ENCODE data around the gene CCDC85B. TPM values are rescaled to one million over a fixed set of nuclear protein-coding genes. Genes with fewer than 3 reads are reported as not detected.
A peak's percentile ranks its signal among the peaks of the same experiment; 100 is the strongest.

CCDC85B gene
- total and polyA plus RNA-seq, 2 of the 13 experiments (the other 11 are each of a cell fraction or from before 2014, with no cell fraction given): 8.2 to 19.5 TPM

- no peak for TF ChIP-seq FIP1L1 (IDR thresholded peaks at IDR 0.05; ENCODE audit: borderline replicate concordance, insufficient read depth, low read depth, low read length)
- TF ChIP-seq MXD3 (CRISPR knock-in tag; IDR thresholded peaks at IDR 0.05): peak; percentile 28; the same call in 1 of the 2 replicates
- TF ChIP-seq NR2F6 (IDR thresholded peaks at IDR 0.05): peak; percentile 18; the same call in 1 of the 2 replicates
- peak; percentile 57; the same call in 1 of the 2 replicates for TF ChIP-seq NR2F6 (CRISPR knock-in tag; IDR thresholded peaks at IDR 0.05)
- no peak for TF ChIP-seq ZNF367 (CRISPR knock-in tag; IDR thresholded peaks at IDR 0.05; ENCODE audit: borderline replicate concordance)
- TF ChIP-seq, protein P1, sequence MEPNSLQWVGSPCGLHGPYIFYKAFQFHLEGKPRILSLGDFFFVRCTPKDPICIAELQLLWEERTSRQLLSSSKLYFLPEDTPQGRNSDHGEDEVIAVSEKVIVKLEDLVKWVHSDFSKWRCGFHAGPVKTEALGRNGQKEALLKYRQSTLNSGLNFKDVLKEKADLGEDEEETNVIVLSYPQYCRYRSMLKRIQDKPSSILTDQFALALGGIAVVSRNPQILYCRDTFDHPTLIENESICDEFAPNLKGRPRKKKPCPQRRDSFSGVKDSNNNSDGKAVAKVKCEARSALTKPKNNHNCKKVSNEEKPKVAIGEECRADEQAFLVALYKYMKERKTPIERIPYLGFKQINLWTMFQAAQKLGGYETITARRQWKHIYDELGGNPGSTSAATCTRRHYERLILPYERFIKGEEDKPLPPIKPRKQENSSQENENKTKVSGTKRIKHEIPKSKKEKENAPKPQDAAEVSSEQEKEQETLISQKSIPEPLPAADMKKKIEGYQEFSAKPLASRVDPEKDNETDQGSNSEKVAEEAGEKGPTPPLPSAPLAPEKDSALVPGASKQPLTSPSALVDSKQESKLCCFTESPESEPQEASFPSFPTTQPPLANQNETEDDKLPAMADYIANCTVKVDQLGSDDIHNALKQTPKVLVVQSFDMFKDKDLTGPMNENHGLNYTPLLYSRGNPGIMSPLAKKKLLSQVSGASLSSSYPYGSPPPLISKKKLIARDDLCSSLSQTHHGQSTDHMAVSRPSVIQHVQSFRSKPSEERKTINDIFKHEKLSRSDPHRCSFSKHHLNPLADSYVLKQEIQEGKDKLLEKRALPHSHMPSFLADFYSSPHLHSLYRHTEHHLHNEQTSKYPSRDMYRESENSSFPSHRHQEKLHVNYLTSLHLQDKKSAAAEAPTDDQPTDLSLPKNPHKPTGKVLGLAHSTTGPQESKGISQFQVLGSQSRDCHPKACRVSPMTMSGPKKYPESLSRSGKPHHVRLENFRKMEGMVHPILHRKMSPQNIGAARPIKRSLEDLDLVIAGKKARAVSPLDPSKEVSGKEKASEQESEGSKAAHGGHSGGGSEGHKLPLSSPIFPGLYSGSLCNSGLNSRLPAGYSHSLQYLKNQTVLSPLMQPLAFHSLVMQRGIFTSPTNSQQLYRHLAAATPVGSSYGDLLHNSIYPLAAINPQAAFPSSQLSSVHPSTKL (CRISPR knock-in tag; IDR thresholded peaks at IDR 0.05): peak; percentile 25
- peak; percentile 80 for TF ChIP-seq ZNF639 (CRISPR knock-in tag; conservative IDR thresholded peaks at IDR 0.05)
- TF ChIP-seq ZNF773 (CRISPR knock-in tag; IDR thresholded peaks at IDR 0.05; ENCODE audit: borderline replicate concordance): no peak; the same call in 1 of the 2 replicates
- TF ChIP-seq LCORL (IDR thresholded peaks at IDR 0.05): no peak
- peak; percentile 65 for TF ChIP-seq LCORL (CRISPR knock-in tag; IDR thresholded peaks at IDR 0.05)
- peak; percentile 80; the same call in 1 of the 2 replicates for TF ChIP-seq ZNF703 (CRISPR knock-in tag; IDR thresholded peaks at IDR 0.05; ENCODE audit: borderline replicate concordance)
- no peak for TF ChIP-seq ZNF598 (CRISPR knock-in tag; IDR thresholded peaks at IDR 0.05; ENCODE audit: borderline replicate concordance)
- TF ChIP-seq SRF (IDR thresholded peaks at IDR 0.05; ENCODE audit: low read depth, low read length): no peak
- peak; percentile 33 for TF ChIP-seq FOXA3 (CRISPR knock-in tag; IDR thresholded peaks at IDR 0.05)
- 0 out of 2 replicates have a peak, but pooled peaks have one; percentile 47 for TF ChIP-seq ZNF546 (CRISPR knock-in tag; conservative IDR thresholded peaks at IDR 0.05)
- TF ChIP-seq ZSCAN20 (CRISPR knock-in tag; IDR thresholded peaks at IDR 0.05; ENCODE audit: borderline replicate concordance): no peak; the same call in 1 of the 2 replicates
- no peak for TF ChIP-seq SUZ12 (IDR thresholded peaks at IDR 0.05; ENCODE audit: low read depth, low read length)
- TF ChIP-seq ZNF282 (IDR thresholded peaks at IDR 0.05; ENCODE audit: partially characterized antibody): no peak
- TF ChIP-seq TBP (CRISPR knock-in tag; IDR thresholded peaks at IDR 0.05): peak; percentile 44; the same call in 1 of the 2 replicates
- peak; percentile 86; the same call in 1 of the 2 replicates for TF ChIP-seq ZNF790 (CRISPR knock-in tag; IDR thresholded peaks at IDR 0.05; ENCODE audit: borderline replicate concordance)
- peak; percentile 66 for TF ChIP-seq ZBTB33 (CRISPR knock-in tag; IDR thresholded peaks at IDR 0.05)
- no peak for TF ChIP-seq ATM (IDR thresholded peaks at IDR 0.05; ENCODE audit: borderline replicate concordance)
- TF ChIP-seq ZNF792 (CRISPR knock-in tag; IDR thresholded peaks at IDR 0.05): peak; percentile 1; the same call in 1 of the 2 replicates
Observed at GRCh38 chr11:65860278-65861164, 30.0 kb upstream of the CCDC85B start, which contains the start of gene MUS81 (continued).

All from HepG2 (cell line).